ENCODE data around the gene CRYBG3.

DNA sequence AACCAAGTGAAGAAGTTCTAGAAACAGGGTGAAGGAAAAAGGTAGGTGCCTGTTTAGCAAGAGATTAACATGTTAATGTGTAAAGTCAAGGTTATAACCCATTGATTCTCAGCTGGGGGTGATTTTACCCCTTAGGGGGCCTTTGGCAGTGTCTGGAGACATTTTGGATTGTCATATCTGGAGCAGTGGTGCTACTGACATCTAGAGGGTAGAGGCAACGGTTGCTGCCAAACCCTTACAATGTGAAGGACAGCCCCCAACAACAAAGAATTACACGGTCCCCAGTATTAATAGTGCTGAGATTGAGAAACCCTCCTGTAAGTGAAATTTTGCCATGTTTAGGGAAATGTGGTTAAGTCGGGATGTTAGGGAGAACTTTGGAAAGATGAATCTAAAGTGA lies 74.7 kb downstream of the CRYBG3 start:
- TF ChIP-seq, protein P1, sequence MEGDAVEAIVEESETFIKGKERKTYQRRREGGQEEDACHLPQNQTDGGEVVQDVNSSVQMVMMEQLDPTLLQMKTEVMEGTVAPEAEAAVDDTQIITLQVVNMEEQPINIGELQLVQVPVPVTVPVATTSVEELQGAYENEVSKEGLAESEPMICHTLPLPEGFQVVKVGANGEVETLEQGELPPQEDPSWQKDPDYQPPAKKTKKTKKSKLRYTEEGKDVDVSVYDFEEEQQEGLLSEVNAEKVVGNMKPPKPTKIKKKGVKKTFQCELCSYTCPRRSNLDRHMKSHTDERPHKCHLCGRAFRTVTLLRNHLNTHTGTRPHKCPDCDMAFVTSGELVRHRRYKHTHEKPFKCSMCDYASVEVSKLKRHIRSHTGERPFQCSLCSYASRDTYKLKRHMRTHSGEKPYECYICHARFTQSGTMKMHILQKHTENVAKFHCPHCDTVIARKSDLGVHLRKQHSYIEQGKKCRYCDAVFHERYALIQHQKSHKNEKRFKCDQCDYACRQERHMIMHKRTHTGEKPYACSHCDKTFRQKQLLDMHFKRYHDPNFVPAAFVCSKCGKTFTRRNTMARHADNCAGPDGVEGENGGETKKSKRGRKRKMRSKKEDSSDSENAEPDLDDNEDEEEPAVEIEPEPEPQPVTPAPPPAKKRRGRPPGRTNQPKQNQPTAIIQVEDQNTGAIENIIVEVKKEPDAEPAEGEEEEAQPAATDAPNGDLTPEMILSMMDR (conservative IDR thresholded peaks at IDR 0.05): no peak
- TF ChIP-seq ZFX (IDR thresholded peaks at IDR 0.05): no peak

Measured in C4-2B (cell line).